ENCODE measurements around the gene MVP.
A peak's percentile ranks its signal among the peaks of the same experiment; 100 is the strongest.
"Not testable (repeated sequence)": the region's sequence is repeated elsewhere in the genome, so short reads cannot be mapped to it uniquely, and the experiment has no call there.

MVP gene

GRCh38 chr16:29844575-29845331 lies 24.5 kb downstream of the MVP start:
- DNase-seq, result no peak

- no peak for DNase-seq
Observed at GRCh38 chr16:29845656-29846055, 25.4 kb downstream of the MVP start.

GRCh38 chr16:29848420-29849297 lies 28.4 kb downstream of the MVP start:
- DNase-seq, result peak; percentile 52

DNA sequence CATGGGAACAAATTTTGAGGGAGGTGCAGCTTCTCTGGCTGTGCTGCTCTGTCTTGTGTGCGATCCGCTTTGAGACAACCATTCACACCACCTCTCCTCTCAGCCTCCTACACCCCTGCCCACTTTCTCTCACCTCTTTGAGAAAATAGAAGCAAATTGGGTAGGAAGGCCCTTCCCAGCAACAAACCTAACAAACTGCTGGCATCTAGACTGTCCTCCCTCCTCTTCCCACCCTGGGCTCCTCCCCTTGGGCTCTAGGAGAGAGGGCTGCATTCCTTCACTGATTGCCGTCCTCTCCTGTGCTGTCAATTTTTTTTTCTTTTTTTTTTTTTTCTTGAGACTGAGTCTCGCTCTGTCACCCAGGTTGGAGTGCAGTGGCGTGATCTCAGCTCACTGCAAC lies 29.2 kb downstream of the MVP start:
- no peak for DNase-seq

DNA sequence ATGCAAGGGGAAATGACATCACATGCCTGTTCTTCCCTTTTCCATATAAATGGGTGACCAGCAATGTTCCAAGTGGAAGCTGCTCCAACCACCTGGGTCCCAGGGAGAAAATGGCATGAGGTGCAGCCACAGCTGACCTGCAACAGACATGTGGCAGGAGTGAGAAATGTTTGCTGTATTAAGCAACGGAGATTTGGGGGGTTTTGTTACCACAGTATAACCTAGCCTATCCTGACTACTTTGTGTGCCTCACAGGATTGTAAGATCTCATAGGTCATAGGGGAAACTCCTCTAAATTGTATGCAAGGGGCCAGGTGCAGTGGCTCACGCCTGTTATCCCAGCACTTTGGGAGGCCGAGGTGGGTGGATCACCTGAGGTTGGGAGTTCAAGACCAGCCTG lies 30.7 kb downstream of the MVP start:
- DNase-seq, result no peak

DNA sequence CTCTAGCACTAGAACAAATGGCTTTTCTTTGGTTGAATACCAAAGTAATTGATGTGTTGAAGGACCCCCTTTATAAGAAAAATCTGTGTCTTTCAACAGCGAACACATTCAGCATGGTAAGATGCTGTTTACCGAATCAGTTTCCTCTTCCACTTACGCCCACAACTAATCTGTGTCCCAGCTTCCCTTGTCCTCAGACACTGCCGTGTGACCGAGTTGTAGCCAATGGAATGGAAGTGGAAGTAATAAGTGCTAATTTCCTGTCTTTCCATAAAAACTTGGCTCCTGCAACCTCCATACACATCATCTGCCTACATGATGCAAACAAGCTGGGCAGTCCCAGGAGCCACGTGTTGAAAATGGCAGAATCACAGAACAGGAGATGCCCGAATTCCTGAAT lies 32.4 kb downstream of the MVP start:
- peak; percentile 59 for DNase-seq

GRCh38 chr16:29854520-29855100 lies 34.3 kb downstream of the MVP start:
- DNase-seq, result no peak

- peak; percentile 52 for DNase-seq
Observed at GRCh38 chr16:29857133-29857760, 37.0 kb downstream of the MVP start.

DNA sequence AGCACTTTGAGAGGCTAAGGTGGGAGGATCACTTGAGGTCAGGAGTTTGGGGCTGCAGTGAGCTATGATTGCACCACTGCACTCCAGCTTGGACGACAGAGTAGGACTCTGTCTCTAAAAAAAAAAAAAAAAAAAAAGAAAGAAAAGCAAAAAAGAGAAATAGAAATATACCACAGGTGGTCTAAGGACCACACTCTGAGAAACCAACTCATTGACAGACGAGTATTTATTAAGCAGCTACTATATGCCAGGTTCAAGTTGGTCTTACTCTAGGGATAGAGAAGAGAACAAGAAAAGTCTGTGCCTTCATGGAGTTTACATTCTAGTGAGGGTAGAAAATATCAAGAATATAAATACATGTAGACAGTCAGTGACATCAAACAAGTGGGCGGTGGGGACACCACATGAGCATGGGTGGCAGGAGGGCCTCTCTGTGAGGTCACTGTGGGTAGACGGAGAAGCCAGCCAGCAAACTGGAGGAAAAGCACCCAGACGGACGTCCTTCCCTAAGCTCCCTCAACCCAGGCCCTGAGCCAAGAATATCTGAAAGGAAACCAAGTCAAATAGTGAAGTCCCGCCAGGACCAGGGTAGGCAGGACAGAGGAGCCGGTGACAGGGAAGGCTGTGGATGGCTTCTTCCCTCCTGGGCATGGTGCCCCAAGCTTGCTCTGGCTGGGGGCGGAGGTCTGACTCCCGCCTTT lies 38.0 kb downstream of the MVP start:
- no peak for DNase-seq

DNA sequence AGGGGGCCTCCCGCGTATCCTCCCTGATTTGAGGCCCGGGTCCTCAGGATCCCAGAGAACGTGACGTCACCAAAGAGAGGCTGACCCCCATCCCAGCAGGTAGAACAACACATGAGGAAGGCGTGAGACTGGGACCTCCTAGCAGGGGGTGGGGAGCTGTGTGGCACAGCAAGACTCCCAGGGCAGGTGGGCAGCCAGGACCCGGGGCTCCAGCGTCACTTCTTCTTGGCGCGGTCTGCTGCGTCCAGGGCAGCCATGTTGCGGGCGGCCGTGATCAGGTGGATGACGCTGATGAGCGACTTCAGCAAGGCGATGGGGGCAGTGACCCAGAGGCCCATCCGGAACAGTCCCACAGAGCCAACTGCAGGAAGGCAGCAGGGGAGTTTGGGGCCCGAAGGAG lies 38.7 kb downstream of the MVP start:
- no peak for DNase-seq

DNA sequence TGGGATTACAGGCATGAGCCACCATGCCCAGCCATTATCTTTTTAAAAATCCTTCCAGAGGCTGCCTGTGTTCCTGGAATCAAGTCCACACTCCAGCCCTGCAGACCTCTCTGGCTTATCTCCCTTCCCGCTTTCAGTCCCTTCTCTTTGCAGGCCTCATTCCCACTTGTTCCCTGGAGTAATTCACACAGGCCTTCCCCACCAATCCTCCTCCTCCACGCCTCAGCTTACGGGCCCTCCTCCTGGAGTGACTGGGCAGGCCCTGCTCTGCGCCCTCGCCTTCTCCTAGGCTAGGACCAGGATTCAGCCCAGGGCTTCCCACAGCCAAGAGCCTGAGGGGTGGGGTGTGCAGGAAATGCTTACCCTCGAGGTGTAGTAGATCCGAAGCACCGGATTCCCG lies 40.0 kb downstream of the MVP start:
- no peak for DNase-seq

DNA sequence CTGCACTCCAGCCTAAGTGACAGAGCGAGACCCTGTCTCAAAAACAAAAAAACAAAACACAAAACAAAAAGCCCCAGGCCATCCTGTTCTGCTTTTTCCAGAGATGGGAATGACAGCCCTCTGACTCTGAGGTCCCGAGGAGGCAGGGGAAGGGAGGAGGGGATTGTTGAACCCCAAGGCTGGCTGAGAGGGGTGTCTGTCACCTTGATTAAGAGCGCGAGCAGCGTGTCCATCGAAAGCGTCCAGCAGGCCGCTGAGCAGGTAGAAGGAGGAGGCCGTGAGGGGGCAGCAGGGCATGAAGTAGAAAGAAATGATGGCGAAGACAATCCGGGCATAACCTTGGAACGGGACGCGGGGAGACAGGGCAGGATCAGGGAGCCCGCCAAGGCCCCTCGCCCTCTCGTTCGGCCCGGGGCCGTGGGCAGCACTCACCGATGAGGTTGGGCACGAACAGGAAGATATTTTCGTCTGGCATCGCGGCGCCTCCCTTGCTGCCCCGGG lies 42.2 kb downstream of the MVP start:
- DNase-seq, result peak; percentile 16

DNA sequence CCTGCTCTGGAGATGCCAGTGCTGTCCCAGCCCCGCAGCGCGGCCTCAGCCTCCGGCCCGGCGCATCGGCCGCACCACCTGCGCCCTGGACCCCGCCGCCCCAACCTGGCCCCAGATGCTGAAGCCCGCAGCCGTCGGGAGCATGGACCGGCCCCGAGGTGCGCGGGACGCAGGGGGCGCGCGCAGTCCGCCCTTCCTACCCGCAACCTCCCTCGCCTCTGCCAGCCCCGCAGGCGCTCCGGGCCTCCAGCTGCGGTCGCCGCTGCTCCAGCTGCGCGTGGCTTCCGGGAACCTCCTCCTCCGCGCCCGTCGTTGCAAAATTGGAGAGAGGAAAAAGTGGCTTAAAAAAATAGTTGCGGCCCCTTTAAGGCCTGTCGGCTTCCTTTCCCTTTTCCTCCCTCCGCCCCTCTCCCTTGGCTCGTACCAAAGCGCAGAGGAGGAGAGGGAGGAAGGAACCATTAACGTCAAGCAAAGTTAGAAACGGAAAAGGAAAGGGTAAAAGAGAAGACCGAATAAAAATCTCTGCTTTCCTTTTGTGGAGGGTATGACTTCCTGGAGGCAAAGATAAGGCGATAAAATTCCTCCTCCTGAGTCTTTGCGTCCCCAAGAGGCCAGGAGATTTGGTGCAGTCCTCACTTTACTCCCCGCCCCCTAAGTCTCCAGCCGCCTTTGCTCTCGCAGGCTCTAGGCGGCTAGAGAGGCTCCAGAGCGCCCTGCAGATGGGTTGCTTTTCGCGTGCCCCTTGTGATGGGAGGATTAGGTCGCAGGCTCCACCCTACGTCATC lies 42.8 kb downstream of the MVP start, which contains the start of gene CDIPT:
Gene CDIPT, minus strand, starts transcription at position 343 of the 785 bp plus-strand sequence. CDS start 369 bp downstream, outside the sequence.
- peak; percentile 96 for DNase-seq

- no peak for DNase-seq
Observed at GRCh38 chr16:29863669-29863984, 43.4 kb downstream of the MVP start.

- DNase-seq, result no peak
Observed at GRCh38 chr16:29864205-29864604, 43.9 kb downstream of the MVP start.

DNA sequence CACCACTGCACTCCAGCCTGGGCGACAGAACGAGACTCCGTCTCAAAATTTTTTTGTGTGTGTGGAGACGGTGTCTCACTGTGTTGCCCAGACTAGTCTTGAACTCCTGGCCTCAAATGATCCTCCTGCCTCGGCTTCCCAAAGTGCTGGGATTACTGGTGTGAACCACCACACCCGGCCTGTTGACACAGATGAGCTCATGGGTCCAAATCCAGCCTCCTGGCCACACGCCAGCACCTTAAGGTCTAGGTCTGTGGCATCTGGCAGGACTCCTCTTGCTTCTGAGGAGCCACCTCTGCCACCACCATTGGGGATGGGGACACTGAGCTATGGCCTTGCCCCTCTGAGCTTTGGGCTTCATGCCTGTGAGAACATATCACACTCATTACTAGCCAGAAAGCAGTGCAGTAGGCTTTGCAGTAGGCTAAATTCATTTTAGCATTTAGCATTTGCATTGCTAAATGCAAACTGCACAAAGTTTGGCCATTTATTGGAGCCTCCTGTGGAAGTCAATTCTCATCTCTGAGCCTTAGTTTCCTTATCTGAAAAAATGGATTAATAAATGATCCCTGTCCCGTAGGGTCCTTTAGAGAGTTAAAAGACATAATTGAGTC lies 48.2 kb downstream of the MVP start:
- DNase-seq, result no peak

DNA sequence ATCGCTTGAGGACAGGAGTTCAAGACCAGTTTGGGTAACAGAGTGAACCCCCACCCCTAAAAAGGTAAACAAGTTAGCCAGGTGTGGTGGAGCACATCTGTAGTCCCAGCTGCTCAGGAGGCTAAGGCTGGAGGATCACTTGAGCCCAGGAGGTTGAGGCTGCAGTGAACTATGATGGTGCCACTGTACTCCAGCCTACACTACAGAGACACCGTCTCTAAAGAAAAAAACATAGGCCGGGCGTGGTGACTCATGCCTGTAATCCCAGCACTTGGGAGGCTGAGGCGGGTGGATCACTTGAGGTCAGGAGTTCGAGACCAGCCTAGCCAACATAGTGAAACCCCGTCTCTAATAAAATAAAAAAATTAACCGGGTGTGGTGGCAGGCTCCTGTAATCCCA lies 48.8 kb downstream of the MVP start:
- DNase-seq, result not testable (repeated sequence)

GRCh38 chr16:29871822-29872546 lies 51.7 kb downstream of the MVP start:
- DNase-seq, result no peak

GRCh38 chr16:29873319-29873718 lies 53.1 kb downstream of the MVP start:
- DNase-seq, result no peak

DNA sequence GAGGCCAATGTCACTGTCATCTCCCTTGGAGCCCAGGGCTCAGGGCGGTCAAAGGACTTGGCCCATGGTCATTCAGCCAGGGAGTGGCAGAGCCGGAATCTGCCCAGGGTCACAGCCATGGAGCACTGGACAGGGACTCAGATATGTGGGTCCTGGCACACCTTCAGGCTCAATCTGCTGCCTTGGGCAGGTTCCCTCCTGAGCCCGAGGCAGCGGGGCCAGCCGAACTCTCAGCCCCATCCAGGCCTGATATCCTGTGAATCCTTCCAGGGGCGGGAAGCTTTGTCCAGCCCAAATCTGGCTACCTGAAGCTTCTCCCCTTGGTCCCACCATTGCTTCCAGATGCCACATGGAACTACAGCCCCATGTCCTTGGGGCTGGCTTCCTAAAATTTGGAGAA lies 54.9 kb downstream of the MVP start:
- DNase-seq, result no peak

DNA sequence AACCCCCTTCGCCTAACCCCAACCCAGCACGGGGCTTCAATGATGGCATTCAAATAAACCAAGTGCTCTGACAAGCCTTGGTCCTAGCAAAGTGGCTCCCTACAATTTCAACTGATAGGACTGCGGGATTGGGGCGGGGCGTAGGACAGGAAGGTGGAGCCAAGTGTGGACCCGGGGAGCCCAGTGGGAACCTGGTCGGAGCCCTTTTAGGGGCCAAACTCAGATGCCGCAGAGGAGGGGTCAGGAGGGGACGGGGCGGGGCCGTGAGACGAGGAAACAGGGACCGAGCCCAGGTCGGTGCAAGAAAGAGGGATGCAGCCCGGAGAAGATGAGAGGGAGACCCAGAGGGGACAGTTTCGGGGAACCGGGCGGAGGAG lies 55.9 kb downstream of the MVP start:
- no peak for DNase-seq

Data from fibroblast of upper back skin (primary cell).